Osteoblast (primary cell): ENCODE measurements around the gene RIN3. TPM values are rescaled to one million over a fixed set of nuclear protein-coding genes. Genes with fewer than 3 reads are reported as not detected.

ENCODE experiments used
- DNase-seq: peaks from one replicate; pipeline ENCODE4 v3.0.0; 2011; ENCODE audit warnings: low spot score, mixed read lengths; ENCODE audit not compliant: insufficient read length; ENCODE audit errors: missing footprints
- H2AFZ ChIP-seq: 2 replicates; pipeline ENCODE4 v1.6.0; 2011; ENCODE audit warnings: mild to moderate bottlenecking, low read length
- H3K27ac ChIP-seq: 2 replicates; pipeline ENCODE4 v1.5.1; 2011; ENCODE audit warnings: mild to moderate bottlenecking, low read depth, low read length, moderate library complexity
- H3K27me3 ChIP-seq: 2 replicates; pipeline ENCODE4 v1.6.0; 2012; ENCODE audit warnings: mild to moderate bottlenecking, control low read depth, inconsistent platforms, low read length, moderate library complexity; ENCODE audit not compliant: insufficient read depth
- H3K36me3 ChIP-seq: 2 replicates; pipeline ENCODE4 v1.5.1; 2011; ENCODE audit warnings: mild to moderate bottlenecking, low read length, control low read depth, moderate library complexity; ENCODE audit not compliant: insufficient read depth
- H3K4me1 ChIP-seq: 2 replicates; pipeline ENCODE4 v1.5.1; 2011; ENCODE audit warnings: mild to moderate bottlenecking, low read length, control low read depth, moderate library complexity; ENCODE audit not compliant: insufficient read depth
- H3K4me2 ChIP-seq: 2 replicates; pipeline ENCODE4 v1.6.0; 2011; ENCODE audit warnings: mild to moderate bottlenecking, low read length; ENCODE audit not compliant: insufficient read depth
- H3K4me3 ChIP-seq: fragments of 200-600 bp; sonication (generic); 3 replicates; pipeline ENCODE4 v1.5.1; 2012; ENCODE audit warnings: mild to moderate bottlenecking, low read length, inconsistent platforms; ENCODE audit not compliant: insufficient read depth
- H3K79me2 ChIP-seq: 2 replicates; pipeline ENCODE4 v1.6.0; 2012; ENCODE audit warnings: mild to moderate bottlenecking, low read length, control low read depth, inconsistent platforms; ENCODE audit not compliant: insufficient read depth
- H3K9me3 ChIP-seq: 2 replicates; pipeline ENCODE4 v1.5.1; 2011; ENCODE audit warnings: low read depth, low read length, control low read depth
- H4K20me1 ChIP-seq: 2 replicates; pipeline ENCODE4 v1.6.0; 2012; ENCODE audit warnings: mild to moderate bottlenecking, low read length, control low read depth; ENCODE audit not compliant: insufficient read depth
- CTCF ChIP-seq: IDR thresholded peaks from 2 replicates; pipeline ENCODE4 v1.5.1; 2011; ENCODE audit warnings: mild to moderate bottlenecking, low read depth, low read length, moderate library complexity; ENCODE audit errors: extremely low read depth
- total RNA-seq: library from RNA; depleted of rRNA; stranded (reverse); fragments of >200 nt; gene quantifications from 2 replicates; pipeline ENCODE4 v1.2.3, GENCODE V29; 2012

Gene RIN3
- total RNA-seq, 1 donor: 7.6 TPM

GRCh38 chr14:92493492-92493891, 20.1 kb upstream of the RIN3 start:
- TF ChIP-seq CTCF: no peak
- Histone ChIP-seq H3K4me3 (no peak overlapping the region), H3K36me3 (no peaks in the 10 kb centered on the region), H3K9me3 (no peaks in the 10 kb centered on the region), H3K4me2 (no peak overlapping the region), H3K79me2 (no peaks in the 10 kb centered on the region), H4K20me1 (no peaks in the 10 kb centered on the region), H2AFZ (no peak overlapping the region), H3K27me3 (no peaks in the 10 kb centered on the region), H3K4me1 (no peaks in the 10 kb centered on the region), H3K27ac (no peak overlapping the region)
- DNase-seq: no peak

- H4K20me1 ChIP-seq: no peaks in the 10 kb centered on the region
- H3K27ac ChIP-seq: no peak overlapping the region
- TF ChIP-seq CTCF: no peak
- no peak overlapping the region for H3K4me2 ChIP-seq
- H3K4me3 ChIP-seq: no peak overlapping the region
- no peaks in the 10 kb centered on the region for H3K27me3 ChIP-seq
- H3K9me3 ChIP-seq: no peaks in the 10 kb centered on the region
- no peak overlapping the region for H2AFZ ChIP-seq
- DNase-seq: no peak
- no peaks in the 10 kb centered on the region for H3K4me1 ChIP-seq
- H3K36me3 ChIP-seq: no peaks in the 10 kb centered on the region
- no peaks in the 10 kb centered on the region for H3K79me2 ChIP-seq
These were observed 19.1 kb upstream of the RIN3 start for GRCh38 chr14:92494512-92494911.

- peak overlapping the region; percentile 29 for H2AFZ ChIP-seq
- no peaks in the 10 kb centered on the region for H3K36me3 ChIP-seq
- H3K4me2 ChIP-seq: no peak overlapping the region
- H3K4me3 ChIP-seq: no peak overlapping the region
- H3K9me3 ChIP-seq: no peaks in the 10 kb centered on the region
- H3K27ac ChIP-seq: no peak overlapping the region
- H4K20me1 ChIP-seq: no peaks in the 10 kb centered on the region
- DNase-seq: peak; percentile 82
- H3K4me1 ChIP-seq: peaks cover 1% of the 10 kb centered on the region
- no peaks in the 10 kb centered on the region for H3K79me2 ChIP-seq
- TF ChIP-seq CTCF: no peak
- H3K27me3 ChIP-seq: no peaks in the 10 kb centered on the region
These were observed 18.6 kb upstream of the RIN3 start for GRCh38 chr14:92495027-92495426.

- Histone ChIP-seq H3K27me3 (no peaks in the 10 kb centered on the region), H3K9me3 (no peaks in the 10 kb centered on the region), H2AFZ (no peak overlapping the region)
These were observed 17.3 kb upstream of the RIN3 start for GRCh38 chr14:92496191-92496857.

More at GRCh38 chr14:92496191-92496857, 17.3 kb upstream of the RIN3 start:
- TF ChIP-seq CTCF: no peak
- Histone ChIP-seq H3K79me2 (no peaks in the 10 kb centered on the region), H3K4me3 (no peak overlapping the region), H4K20me1 (no peaks in the 10 kb centered on the region), H3K36me3 (no peaks in the 10 kb centered on the region), H3K4me1 (peaks cover 13% of the 10 kb centered on the region), H3K27ac (no peak overlapping the region), H3K4me2 (no peak overlapping the region)
- no peak for DNase-seq
